Common myeloid progenitor, CD34-positive (primary cell): ENCODE data around the gene TBC1D22A.

Experiments used
- CTCF ChIA-PET: fragments of 350-600 bp; sonication (Branson Sonifier 250); formaldehyde crosslinking; loops from one replicate; lab custom pipeline; 2021; ENCODE audit warnings: antibody characterized with exemption; lab: Charles Lee
- POLR2A ChIA-PET: fragments of 350-600 bp; sonication (Branson Sonifier 250); formaldehyde crosslinking; loops from one replicate; lab custom pipeline; 2021; ENCODE audit warnings: antibody characterized with exemption; lab: Charles Lee
- DNase-seq, 3 donors: peaks; one replicate each; pipeline versions ENCODE4 v3.0.0 to v3.0.0-alpha.2; 2013
- H3K27ac ChIP-seq, 2 experiments: 1 replicate in 1 of 2; 2 replicates in 1 of 2; pipeline ENCODE4 v1.7.0; 2013; ENCODE audit warnings: inconsistent platforms in 2 of 2, low read length in 2 of 2, mild to moderate bottlenecking in 2 of 2, low read depth in 1 of 2, moderate library complexity in 1 of 2; ENCODE audit not compliant: severe bottlenecking in 2 of 2, insufficient read depth in 1 of 2, poor library complexity in 1 of 2
- H3K27me3 ChIP-seq, 5 experiments: replicated peaks in 2 of 5; 1 replicate in 3 of 5; 2 replicates in 2 of 5; pipeline versions ENCODE4 v1.6.1 to v1.7.0; 2013; ENCODE audit warnings: low read length in 4 of 5, mild to moderate bottlenecking in 2 of 5, moderate library complexity in 2 of 5, inconsistent platforms in 1 of 5; ENCODE audit not compliant: insufficient read depth in 5 of 5, control insufficient read depth in 4 of 5
- H3K36me3 ChIP-seq, 4 experiments: 1 replicate in 2 of 4; 2 replicates in 2 of 4; pipeline versions ENCODE4 v1.6.1 to v1.7.0; 2013; ENCODE audit warnings: low read length in 3 of 4, control low read depth in 1 of 4, mild to moderate bottlenecking in 1 of 4; ENCODE audit not compliant: control insufficient read depth in 4 of 4, insufficient read depth in 4 of 4
- H3K4me1 ChIP-seq, 4 experiments: 1 replicate in 3 of 4; 2 replicates in 1 of 4; pipeline versions ENCODE4 v1.6.1 to v1.7.1; 2013; ENCODE audit warnings: low read length in 3 of 4, mild to moderate bottlenecking in 3 of 4, control low read depth in 1 of 4, inconsistent platforms in 1 of 4, moderate library complexity in 1 of 4; ENCODE audit not compliant: control insufficient read depth in 4 of 4, insufficient read depth in 4 of 4; ENCODE audit errors: control extremely low read depth in 1 of 4
- H3K4me3 ChIP-seq, 7 experiments: 1 replicate in 4 of 7; 2 replicates in 3 of 7; pipeline versions ENCODE4 v1.5.1 to v1.7.0; 2013; ENCODE audit warnings: mild to moderate bottlenecking in 7 of 7, low read length in 6 of 7, moderate library complexity in 6 of 7, inconsistent platforms in 2 of 7, low read depth in 2 of 7, control low read depth in 1 of 7; ENCODE audit not compliant: insufficient read depth in 4 of 7, control insufficient read depth in 1 of 7; ENCODE audit errors: extremely low read depth in 1 of 7
- H3K9me3 ChIP-seq, 5 experiments: 1 replicate in 4 of 5; 2 replicates in 1 of 5; pipeline versions ENCODE4 v1.6.1 to v1.7.1; 2013; ENCODE audit warnings: low read length in 4 of 5, mild to moderate bottlenecking in 2 of 5, inconsistent platforms in 1 of 5, low read depth in 1 of 5, moderate library complexity in 1 of 5; ENCODE audit not compliant: control insufficient read depth in 4 of 5, insufficient read depth in 2 of 5; ENCODE audit errors: control extremely low read depth in 1 of 5
- WGBS: methylation state at CpG from one replicate; pipeline ENCODE4 v1.1.5; 2013; ENCODE audit not compliant: insufficient coverage; 5-methylcytosine and 5-hydroxymethylcytosine counted together

Gene TBC1D22A

DNA sequence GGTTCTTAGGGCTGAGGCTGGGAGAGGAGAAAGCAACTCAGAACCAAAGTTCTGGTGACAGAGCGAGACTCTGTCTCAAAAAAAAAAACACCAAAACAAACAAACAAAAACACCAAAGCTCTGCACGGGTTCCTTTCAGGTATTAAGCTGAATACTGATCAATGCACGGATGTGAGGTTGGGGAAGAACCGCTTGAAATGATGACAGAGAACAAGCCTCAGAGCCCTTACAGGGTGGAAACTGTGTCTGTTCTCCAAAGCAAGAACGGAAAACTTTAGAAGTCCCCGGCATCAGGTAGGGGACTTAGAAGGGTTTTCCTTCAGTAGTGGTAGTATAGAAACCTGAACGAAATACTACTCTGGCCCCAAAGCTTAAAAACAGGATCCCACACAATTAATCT lies 260.0 kb downstream of the TBC1D22A start:
- Histone ChIP-seq H3K36me3 (peaks cover 0 to 7% (median 3%) of the 10 kb centered on the region in 4 experiments), H3K9me3 (peaks cover 0 to 9% (median 4%) of the 10 kb centered on the region in 5 experiments), H3K27me3 (no peaks in the 10 kb centered on the region), H3K4me1 (no peaks in the 10 kb centered on the region), H3K27ac (no peak overlapping the region), H3K4me3 (no peak overlapping the region)
- DNase-seq, result no peak
- WGBS, result 96% methylated on average over 3 of the region's 7 CpGs
- POLR2A ChIA-PET, result no interaction called here
- CTCF ChIA-PET, result no interaction called here

DNA sequence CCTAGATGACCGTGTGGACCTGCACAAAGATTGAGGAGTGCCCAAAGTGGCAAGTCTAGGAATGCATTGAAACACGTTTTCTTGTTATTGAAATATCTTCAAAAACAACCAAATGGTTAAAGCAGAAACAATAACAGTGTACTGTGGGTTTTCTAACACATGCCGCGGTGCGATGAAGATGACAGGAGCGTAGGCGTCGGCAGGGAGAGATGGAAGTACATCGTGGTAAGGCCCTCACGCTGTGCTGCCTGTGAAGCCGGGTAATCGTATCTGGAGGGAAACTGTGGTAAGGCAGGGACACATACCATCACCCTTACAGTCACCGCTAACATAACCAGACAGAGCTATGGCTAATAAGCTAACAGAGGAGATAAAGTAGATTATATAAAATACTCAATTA lies 261.4 kb downstream of the TBC1D22A start:
- ChIA-PET CTCF (no interaction called here), POLR2A (no interaction called here)
- DNase-seq, result no peak
- peaks cover 0 to 9% (median 4%) of the 10 kb centered on the region in 5 experiments for H3K9me3 ChIP-seq
- H3K36me3 ChIP-seq, result peaks cover 0 to 4% (median 3%) of the 10 kb centered on the region in 4 experiments
- no peak overlapping the region for H3K4me3 ChIP-seq
- H3K27me3 ChIP-seq, result no peaks in the 10 kb centered on the region
- no peaks in the 10 kb centered on the region for H3K4me1 ChIP-seq
- H3K27ac ChIP-seq, result no peak overlapping the region
- 94% methylated on average over 7 of the region's 13 CpGs for WGBS

DNA sequence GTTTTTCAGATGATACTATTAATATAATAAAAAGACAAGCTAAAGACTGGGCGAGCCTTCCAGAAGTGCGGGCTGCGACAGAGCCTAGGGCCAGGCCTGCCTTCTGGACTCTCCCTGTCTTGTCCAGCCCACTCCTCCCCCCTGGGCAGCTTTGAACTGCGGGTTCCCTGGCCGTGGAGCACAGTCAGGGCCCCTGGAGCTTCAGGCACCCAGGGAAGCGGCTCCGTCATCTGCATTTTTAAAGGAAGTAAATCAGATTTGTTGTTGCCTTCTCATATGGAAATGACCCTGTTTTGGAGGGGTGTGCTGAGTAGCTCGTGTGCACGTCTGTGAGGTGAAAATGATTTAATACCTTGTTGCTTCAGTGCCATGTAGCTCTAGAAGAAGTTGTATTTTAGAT lies 265.3 kb downstream of the TBC1D22A start:
- Histone ChIP-seq H3K27ac (no peak overlapping the region), H3K4me3 (no peak overlapping the region), H3K4me1 (no peaks in the 10 kb centered on the region), H3K36me3 (peaks cover 0 to 4% (median 2%) of the 10 kb centered on the region in 4 experiments), H3K27me3 (no peaks in the 10 kb centered on the region), H3K9me3 (no peaks in the 10 kb centered on the region)
- WGBS, result 96% methylated on average over 5 of the region's 9 CpGs
- ChIA-PET POLR2A (no interaction called here), CTCF (no interaction called here)
- DNase-seq, result no peak

DNA sequence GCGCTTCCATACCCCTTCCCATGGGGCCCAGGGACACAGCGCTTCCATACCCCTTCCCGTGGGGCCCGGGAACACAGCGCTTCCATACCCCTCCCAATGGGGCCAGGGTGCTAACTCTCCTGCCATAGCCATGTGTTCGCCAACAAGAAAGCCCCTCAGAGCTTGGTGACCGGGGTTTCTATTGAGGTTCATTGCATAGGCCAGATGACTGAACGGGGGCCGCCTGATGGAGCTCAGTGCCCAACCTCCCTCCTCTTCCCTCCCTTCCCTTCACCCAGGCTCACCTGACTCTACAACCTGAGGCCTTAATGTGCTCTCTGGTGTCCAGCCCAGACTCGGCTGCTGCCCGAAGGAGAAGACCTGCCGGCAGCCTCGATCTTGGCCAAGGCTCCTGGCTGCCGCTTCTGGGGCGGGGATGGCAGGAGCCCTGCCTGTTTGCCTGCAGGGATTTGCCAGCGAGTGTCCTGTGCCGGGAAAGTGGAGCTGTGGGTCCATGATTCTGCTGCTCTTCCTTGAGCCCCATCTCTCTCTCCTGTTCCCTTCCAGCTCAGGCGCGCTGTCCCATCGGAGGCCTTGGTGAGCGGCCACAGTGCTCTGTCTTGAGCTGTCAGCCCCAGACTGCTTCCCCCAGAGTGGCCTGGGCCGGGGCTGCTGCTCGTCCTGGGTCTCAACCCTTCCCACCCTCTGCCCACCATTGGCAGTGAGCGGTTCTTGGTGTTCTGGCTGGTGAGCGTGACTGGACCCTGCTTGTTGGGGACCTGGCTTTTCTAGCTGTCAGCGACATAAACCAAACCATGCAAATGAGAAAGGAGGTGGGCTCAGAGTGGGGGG lies 267.0 kb downstream of the TBC1D22A start:
- WGBS, result 94% methylated on average over 23 of the region's 26 CpGs
- POLR2A ChIA-PET, result no interaction called here

DNA sequence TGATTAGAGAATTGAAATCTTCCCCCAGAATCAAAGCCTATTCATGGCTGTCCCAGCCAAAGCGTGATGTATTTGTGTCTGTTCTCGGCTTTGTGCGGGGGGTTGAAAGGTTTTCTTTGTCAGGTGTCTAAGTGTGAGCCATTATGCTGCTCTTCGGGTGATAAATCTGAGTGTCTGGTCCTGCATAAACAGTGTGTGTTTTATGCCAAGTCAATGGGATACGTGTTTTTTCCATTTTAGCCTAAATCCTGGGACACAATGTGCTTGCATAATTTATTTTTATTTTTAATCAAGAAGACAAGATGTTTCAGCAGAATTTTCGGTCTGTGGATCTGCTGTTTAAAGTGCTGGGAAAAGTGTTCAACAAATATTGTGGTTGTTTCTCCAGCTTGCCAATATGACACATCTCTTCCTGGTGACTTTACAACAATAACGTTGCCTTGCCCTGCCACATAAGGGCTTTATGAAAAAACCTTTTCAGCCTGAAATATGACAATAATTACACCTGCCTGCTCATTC lies 267.8 kb downstream of the TBC1D22A start:
- no peak overlapping the region for H3K27ac ChIP-seq
- no peaks in the 10 kb centered on the region for H3K4me1 ChIP-seq
- ChIA-PET POLR2A (no interaction called here), CTCF (no interaction called here)
- no peak overlapping the region for H3K4me3 ChIP-seq
- 86% methylated on average over 4 of the region's 7 CpGs for WGBS
- H3K9me3 ChIP-seq, result no peaks in the 10 kb centered on the region
- H3K36me3 ChIP-seq, result peaks cover 0 to 6% (median 0%) of the 10 kb centered on the region in 4 experiments
- DNase-seq, result no peak
- no peaks in the 10 kb centered on the region for H3K27me3 ChIP-seq

More for the DNA sequence above, 267.0 kb downstream of the TBC1D22A start:
- no peak overlapping the region for H3K4me3 ChIP-seq
- CTCF ChIA-PET, result no interaction called here
- DNase-seq, result no peak
- H3K27me3 ChIP-seq, result no peaks in the 10 kb centered on the region
- H3K9me3 ChIP-seq, result no peaks in the 10 kb centered on the region
- H3K4me1 ChIP-seq, result no peaks in the 10 kb centered on the region
- H3K36me3 ChIP-seq, result peaks cover 0 to under 1% (median 0%) of the 10 kb centered on the region in 4 experiments
- H3K27ac ChIP-seq, result no peak overlapping the region

DNA sequence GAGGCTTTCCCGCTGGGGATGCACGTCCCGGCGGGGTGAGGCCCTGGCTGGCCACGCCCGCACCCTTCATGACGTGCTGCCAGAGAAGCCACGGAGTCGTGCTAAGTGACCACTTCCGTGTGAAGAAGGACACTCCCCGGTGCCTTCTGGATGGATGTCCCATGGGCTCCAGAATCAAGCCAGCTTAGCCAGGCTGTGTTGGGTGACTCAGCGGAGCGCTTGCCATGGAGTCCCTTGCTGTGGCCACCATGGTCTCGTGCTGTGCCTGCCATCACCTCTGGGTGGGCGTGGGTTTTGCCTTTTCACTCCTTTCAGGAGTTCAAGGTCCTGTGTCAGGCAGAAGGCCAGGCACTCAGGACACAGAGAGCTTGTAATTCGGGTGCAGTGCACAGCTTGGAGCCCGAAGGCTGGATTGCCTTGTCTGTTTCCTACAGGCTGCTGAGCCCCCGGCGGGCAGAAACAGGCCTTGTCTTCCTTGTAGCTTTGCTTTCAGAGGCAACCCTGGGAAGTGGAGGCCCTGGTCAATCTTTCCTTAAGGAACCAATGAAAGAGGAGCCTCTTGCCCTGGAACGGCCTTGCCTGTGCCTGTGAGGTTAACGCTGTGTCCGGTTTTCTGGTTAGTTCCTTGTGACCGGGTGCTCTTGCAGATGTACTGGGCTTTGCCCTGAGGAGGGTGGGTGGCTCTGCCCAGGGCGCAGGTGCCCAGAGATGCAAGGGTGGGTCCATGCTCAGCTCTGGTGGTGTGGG lies 268.6 kb downstream of the TBC1D22A start:
- POLR2A ChIA-PET, result no interaction called here
- no peak overlapping the region for H3K4me3 ChIP-seq
- DNase-seq, result no peak
- no peak overlapping the region for H3K27ac ChIP-seq
- H3K9me3 ChIP-seq, result no peaks in the 10 kb centered on the region
- peaks cover 0 to 6% (median under 1%) of the 10 kb centered on the region in 4 experiments for H3K36me3 ChIP-seq
- H3K27me3 ChIP-seq, result no peaks in the 10 kb centered on the region
- WGBS, result 96% methylated on average over 23 of the region's 24 CpGs
- no peaks in the 10 kb centered on the region for H3K4me1 ChIP-seq
- CTCF ChIA-PET, result interaction anchor here (0.6 kb wide), 1 partner anchor 124 kb away, joined by 4 read pairs; no protein-coding TSS in a partner anchor

DNA sequence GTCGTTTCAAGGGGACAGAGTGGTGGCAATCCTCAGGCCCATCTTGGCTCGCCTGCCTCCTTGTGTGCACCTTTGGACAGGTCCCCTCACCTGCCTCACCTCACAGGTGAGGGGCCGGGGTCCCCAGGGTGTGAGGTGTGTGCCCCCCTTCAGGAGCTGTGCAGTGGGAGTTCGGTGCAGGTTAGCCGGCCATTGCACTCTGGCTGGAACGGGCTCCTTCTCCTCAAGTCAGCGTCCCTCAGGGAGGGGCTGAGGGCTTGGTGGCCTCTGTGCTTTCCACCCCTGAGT lies 269.1 kb downstream of the TBC1D22A start:
- Histone ChIP-seq H3K4me3 (no peak overlapping the region), H3K4me1 (no peaks in the 10 kb centered on the region), H3K27ac (no peak overlapping the region), H3K36me3 (peaks cover 0 to 6% (median under 1%) of the 10 kb centered on the region in 4 experiments), H3K27me3 (no peaks in the 10 kb centered on the region), H3K9me3 (no peaks in the 10 kb centered on the region)
- no peak for DNase-seq
- 95% methylated on average over 7 of the region's 7 CpGs for whole genome bisulfite sequencing
- ChIA-PET POLR2A (no interaction called here), CTCF (interaction anchor here (0.6 kb wide), 1 partner anchor 124 kb away, joined by 4 read pairs; no protein-coding TSS in a partner anchor)
